Uterus (tissue), 2 donors: ENCODE measurements around the gene ACSF3.

Source experiments
- POLR2A ChIP-seq, 2 donors: fragments of 450-650 bp; IDR thresholded peaks; one replicate each; pipeline ENCODE4 v1.6.1; 2016; ENCODE audit warnings: antibody characterized with exemption in 2 of 2, mild to moderate bottlenecking in 1 of 2, moderate library complexity in 1 of 2
- TF ChIP-seq, protein P1 (sequence below), 4 experiments: fragments of 200-600 bp in 2 of 4; fragments of 450-650 bp in 2 of 4; sonication (generic) in 2 of 4; IDR thresholded peaks; one replicate each; pipeline ENCODE4 v1.5.1; 2016 to 2019; ENCODE audit warnings: antibody characterized with exemption in 4 of 4, mild to moderate bottlenecking in 2 of 4, moderate library complexity in 1 of 4

DNA sequence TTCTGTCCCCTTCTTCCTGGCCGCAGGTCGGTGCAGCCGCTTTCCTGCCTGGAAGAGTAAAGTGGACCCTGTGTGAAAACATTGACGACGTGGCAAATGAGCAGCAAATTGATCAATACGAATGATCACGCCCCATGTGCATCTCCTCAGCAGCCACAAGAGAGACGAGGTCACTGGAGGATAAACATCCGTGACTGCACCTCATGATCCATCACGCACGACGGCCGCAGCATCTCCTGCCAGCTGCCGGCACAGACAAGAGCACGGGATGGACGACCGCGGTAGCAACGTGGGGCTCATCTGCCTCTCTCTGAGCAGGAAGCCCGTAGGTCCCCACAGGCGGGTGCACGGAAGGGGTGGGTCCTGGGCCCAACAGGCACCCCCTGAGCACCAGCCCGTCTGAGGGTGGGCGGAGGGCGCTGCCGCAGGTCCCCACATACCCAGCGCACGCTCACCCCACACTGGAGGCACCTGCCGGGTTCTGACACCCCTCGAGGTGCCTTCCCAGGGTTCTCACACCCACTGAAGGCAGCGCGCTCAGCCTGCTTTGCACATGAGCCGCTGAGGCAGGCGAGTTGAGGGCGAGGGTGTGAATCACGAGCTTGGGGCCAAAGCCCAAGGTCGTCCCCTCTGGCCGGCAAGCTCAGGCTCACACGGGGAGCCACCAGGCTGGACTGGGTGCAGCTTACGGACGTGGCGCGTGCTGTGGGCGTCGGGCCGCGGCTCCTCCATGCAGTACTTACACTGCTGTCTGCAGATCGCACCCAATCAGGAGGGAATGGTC, 65.6 kb downstream of the ACSF3 start:
- no peak for TF ChIP-seq POLR2A (IDR thresholded peaks at IDR 0.05)
- TF ChIP-seq, protein P1, sequence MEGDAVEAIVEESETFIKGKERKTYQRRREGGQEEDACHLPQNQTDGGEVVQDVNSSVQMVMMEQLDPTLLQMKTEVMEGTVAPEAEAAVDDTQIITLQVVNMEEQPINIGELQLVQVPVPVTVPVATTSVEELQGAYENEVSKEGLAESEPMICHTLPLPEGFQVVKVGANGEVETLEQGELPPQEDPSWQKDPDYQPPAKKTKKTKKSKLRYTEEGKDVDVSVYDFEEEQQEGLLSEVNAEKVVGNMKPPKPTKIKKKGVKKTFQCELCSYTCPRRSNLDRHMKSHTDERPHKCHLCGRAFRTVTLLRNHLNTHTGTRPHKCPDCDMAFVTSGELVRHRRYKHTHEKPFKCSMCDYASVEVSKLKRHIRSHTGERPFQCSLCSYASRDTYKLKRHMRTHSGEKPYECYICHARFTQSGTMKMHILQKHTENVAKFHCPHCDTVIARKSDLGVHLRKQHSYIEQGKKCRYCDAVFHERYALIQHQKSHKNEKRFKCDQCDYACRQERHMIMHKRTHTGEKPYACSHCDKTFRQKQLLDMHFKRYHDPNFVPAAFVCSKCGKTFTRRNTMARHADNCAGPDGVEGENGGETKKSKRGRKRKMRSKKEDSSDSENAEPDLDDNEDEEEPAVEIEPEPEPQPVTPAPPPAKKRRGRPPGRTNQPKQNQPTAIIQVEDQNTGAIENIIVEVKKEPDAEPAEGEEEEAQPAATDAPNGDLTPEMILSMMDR (IDR thresholded peaks at IDR 0.05), result no peak
